ENCODE results near the gene PDIK1L.
A peak's percentile ranks its signal among the peaks of the same experiment; 100 is the strongest.

PDIK1L gene

DNA sequence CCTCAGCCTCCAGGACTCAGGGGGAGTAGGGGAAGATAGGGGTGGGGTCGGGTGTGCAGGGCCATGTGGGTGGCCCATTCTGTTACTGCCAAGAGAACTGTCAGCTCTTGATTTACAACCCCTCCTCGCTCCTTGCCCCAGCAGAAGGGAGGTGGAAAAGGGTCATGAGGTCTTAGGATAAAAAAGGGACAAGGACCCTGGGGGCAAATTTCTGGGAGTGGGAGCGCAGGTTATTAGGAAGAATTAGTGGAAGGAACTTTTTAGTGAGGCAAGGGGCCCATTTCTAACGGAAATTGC, 48.1 kb downstream of the PDIK1L start:
- peaks cover 17% of the 10 kb centered on the region for H3K4me1 Mint-ChIP-seq
- H3K36me3 Mint-ChIP-seq: no peaks in the 10 kb centered on the region
- peaks cover 94% of the 10 kb centered on the region for H3K27me3 Mint-ChIP-seq
- H3K4me3 Mint-ChIP-seq: no peak overlapping the region
- H3K9me3 Mint-ChIP-seq: no peaks in the 10 kb centered on the region
- H3K27ac Mint-ChIP-seq: no peak overlapping the region
- DNase-seq: no peak
- CTCF ChIA-PET: interaction anchor here (1.3 kb wide), 1 partner anchor 15 kb away, joined by 3 read pairs; no protein-coding TSS in a partner anchor

DNA sequence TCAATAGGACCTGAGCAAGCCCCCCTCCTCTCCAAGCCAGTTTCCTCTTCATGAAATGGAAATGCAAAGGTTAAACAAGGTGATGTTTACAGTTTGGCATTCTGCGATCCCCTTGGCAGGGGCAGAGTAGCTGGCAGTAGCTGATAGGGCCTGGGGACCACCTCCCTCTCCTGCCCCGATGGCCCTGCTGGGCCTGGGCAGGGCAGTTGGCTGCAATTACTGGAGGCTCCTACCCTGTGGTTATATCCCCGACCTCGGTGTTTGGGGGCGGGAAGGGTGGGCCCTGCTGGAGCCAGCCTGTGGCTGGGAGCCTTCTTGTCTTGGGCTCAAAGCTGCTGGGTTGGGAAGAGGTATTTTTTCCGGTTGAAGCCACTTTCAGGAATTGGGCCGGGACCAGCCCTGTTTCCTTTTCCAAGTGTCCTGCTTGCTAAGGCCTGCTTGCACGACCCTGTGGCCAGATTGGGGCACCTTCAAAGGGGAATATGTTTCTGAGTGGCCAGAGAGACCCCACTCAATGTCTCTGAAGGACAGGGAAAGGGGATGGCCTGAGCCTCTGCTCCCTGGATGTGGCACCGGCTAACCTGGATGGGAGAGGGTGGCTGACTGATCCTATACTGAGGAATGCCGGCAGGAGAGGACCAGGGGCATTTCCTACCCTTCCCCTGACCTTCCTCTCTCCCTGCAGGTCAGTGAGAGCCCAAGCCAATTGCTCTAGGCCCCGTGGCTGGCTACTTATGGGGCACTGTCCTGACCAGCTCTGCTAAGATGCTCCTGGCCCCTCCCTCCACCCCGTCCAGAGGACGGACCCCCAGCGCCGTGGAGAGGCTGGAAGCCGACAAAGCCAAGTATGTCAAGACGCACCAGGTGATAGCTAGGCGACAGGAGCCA, 49.1 kb downstream of the PDIK1L start:
- Mint-ChIP-seq H3K36me3 (no peaks in the 10 kb centered on the region), H3K27me3 (peaks cover 94% of the 10 kb centered on the region), H3K4me1 (peaks cover 27% of the 10 kb centered on the region), H3K4me3 (no peak overlapping the region), H3K9me3 (no peaks in the 10 kb centered on the region), H3K27ac (no peak overlapping the region)
- DNase-seq: no peak
- CTCF ChIA-PET: interaction anchor here (1.2 to 2.5 kb wide), 3 partner anchors 16 to 124 kb away, joined by 3 to 6 read pairs (median 3); no protein-coding TSS in a partner anchor

DNA sequence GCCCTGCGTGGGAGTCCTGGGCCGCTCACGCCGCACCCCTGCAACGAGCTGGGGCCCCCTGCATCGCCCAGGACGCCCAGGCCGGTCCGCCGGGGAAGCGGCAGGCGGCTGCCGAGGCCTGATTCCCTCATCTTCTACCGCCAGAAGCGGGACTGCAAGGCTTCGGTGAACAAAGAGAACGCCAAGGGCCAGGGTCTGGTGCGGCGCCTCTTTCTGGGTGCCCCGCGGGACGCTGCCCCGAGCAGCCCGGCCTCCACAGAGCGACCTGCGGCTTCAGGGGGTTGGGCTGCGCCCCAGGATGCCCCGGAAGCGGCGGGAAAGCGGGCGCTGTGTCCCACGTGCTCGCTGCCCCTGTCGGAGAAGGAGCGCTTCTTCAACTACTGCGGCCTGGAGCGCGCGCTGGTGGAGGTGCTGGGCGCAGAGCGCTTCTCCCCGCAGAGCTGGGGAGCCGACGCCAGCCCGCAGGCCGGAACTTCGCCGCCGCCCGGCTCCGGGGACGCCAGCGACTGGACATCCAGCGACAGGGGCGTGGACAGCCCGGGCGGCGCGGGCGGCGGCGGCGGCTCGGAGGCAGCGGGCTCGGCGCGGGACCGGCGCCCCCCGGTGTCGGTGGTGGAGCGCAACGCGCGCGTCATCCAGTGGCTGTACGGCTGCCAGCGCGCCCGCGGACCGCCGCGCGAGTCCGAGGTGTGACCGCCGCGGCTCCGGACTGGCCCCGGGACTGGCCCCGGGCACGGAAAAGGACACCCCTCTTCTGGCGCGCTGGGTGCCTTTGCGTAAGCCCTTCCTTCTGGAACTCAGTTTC, 50.0 kb downstream of the PDIK1L start:
- H3K36me3 Mint-ChIP-seq: no peaks in the 10 kb centered on the region
- DNase-seq: peak; percentile 69
- CTCF ChIA-PET: interaction anchor here (0.9 to 2.6 kb wide), 4 partner anchors 11 to 125 kb away, joined by 3 to 10 read pairs (median 4); no protein-coding TSS in a partner anchor
- H3K4me1 Mint-ChIP-seq: peaks cover 32% of the 10 kb centered on the region
- peaks cover 92% of the 10 kb centered on the region for H3K27me3 Mint-ChIP-seq
- H3K27ac Mint-ChIP-seq: no peak overlapping the region
- H3K9me3 Mint-ChIP-seq: no peaks in the 10 kb centered on the region
- peak overlapping the region; percentile 52 for H3K4me3 Mint-ChIP-seq

DNA sequence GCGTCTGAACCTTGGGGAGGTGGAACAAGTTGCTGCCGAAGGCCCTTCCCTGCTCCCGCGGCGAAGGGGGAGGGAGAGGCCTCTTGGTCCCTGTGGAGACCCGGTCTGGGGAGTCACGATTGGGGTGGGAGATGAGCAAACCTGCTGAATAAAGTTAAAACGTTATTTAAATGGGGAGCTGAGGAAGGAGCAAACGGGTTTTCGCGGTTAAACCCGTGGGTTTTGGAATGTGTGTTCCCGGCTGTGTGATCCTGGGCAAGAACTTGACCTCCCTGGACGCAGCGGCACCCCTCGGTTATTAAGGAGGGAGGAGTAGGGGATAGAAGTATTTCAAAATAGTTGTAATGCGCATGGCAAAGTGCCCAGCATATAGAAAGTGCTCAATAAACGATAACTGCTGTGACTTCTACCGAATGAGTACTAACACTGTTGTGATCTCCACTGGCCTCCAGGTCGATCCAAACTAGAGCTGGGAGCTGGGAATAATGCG, 50.6 kb downstream of the PDIK1L start:
- Mint-ChIP-seq H3K27me3 (peaks cover 86% of the 10 kb centered on the region), H3K36me3 (no peaks in the 10 kb centered on the region), H3K27ac (no peak overlapping the region), H3K4me1 (peaks cover 35% of the 10 kb centered on the region), H3K4me3 (peak overlapping the region; percentile 52), H3K9me3 (no peaks in the 10 kb centered on the region)
- DNase-seq: no peak
- CTCF ChIA-PET: interaction anchor here (0.9 to 2.6 kb wide), 3 partner anchors 10 to 126 kb away, joined by 3 to 10 read pairs (median 6); no protein-coding TSS in a partner anchor

DNA sequence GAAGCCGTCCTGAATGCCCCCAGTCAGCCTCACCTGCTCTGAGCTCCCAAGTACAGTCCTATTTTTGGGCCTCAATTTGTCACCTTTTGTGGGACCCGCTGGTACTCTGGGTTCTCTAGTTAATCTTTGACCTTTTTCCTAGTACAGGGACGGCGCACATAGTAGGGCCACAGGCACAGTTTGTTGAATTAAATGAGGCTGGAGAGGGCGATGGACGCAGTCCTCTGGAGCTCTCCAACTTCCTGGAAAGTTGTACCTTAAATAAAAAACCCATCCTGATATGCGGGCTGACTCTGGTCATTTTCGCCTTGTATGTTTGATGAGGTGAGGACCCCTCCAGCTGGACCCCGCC, 52.0 kb downstream of the PDIK1L start:
- Mint-ChIP-seq H3K4me1 (peaks cover 35% of the 10 kb centered on the region), H3K4me3 (peak overlapping the region; percentile 36), H3K27me3 (peaks cover 89% of the 10 kb centered on the region), H3K27ac (no peak overlapping the region), H3K9me3 (no peaks in the 10 kb centered on the region), H3K36me3 (no peaks in the 10 kb centered on the region)
- no peak for DNase-seq
- CTCF ChIA-PET: interaction anchor here (0.8 to 2.6 kb wide), 4 partner anchors 12 to 127 kb away, joined by 3 to 10 read pairs (median 4); no protein-coding TSS in a partner anchor

DNA sequence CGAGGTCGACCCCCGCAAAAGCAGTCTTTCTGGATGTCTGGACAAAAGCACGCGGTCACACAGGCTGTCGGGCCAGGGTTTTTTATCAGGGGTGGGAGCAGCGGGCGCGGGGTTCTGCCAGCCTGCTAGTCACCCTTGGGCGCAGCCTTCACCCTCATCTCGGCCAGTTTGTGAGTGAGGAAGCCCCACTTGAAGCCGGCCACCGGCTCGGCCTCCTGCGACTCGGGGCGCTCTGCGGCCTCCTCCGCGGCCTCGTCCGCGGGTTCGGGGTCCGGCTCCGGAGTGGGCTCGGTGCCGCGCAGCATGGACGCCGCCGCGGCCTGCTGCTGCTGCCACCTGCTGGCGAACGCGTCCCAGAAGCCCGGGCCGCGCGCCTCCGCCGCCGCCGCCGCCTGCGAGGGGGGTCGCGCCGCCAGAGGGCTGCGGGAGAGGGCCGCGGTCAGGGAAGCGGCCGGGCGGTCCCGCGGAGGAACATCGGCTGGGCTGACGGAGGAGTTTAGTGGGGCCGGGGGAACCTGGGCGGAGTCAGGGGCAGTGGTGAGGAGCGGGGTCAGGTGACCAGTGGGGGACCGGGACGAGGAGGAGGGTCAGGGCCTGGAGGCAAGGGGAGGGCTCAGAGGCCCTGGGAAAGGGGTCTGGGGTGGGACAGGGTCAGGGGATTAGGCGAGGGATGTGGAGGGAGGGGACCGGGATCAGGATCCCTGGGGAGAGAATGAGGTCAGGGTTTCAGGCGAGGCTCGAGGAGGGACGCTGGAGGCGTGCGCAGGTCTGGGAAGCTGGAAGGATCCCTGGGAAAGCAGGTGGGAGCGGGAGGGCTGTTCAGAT, 52.6 kb downstream of the PDIK1L start:
- peaks cover 37% of the 10 kb centered on the region for H3K4me1 Mint-ChIP-seq
- H3K4me3 Mint-ChIP-seq: peak overlapping the region; percentile 60
- CTCF ChIA-PET: interaction anchor here (0.8 to 2.6 kb wide), 7 partner anchors 8 to 128 kb away, joined by 3 to 10 read pairs (median 5); partner anchors contain the start of gene CEP85
- peak; percentile 59 for DNase-seq
- H3K9me3 Mint-ChIP-seq: no peaks in the 10 kb centered on the region
- H3K27me3 Mint-ChIP-seq: peaks cover 89% of the 10 kb centered on the region
- peak overlapping the region; percentile 55 for H3K27ac Mint-ChIP-seq
- no peaks in the 10 kb centered on the region for H3K36me3 Mint-ChIP-seq

DNA sequence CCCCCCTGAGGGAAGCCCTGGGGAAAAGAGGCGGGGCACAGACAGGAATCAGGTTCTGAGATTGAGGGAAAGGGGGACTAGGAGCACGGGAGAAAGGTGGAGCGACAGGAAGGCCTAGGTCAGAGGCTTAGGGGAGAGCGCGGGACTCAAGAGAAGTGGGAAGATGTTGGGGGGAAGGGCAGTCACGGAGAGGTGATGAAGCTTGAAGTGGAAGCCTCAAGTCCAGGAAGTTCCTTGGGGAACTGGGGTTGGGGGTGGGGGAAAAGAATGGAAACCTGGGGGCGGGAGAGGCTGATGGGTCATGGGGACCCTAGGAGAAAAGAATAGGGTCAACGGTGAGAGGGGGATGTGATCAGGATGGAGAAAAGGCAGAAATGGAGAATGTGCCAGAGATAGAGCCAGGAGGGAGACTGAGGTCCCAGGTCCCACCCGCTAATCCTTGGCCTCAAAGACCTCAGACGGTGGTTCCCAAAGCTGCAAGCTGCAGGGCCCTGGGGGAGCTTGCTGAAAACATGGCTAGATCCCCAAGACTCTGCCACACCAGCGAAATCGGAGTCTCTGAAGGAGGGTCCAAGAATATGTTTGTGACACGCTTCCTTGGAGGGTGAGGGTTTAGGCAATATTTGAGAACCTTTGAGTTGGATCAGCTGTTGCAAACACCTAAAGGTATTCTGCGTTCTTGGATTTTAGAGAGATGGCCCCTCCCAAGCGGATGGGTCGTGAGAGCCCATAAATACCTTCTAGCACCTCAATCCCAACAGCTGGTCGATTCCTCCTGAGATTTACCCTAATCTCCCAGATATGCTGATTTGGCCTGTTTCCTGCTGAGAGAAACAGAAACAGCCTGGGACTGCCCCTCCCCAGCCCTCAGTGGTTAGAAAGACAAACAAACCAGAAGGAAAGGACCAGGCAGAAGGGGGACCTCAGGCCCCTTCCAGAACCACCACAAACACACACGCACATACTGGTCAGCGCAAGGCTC, 53.5 kb downstream of the PDIK1L start:
- Mint-ChIP-seq H3K36me3 (no peaks in the 10 kb centered on the region), H3K4me3 (peak overlapping the region; percentile 60), H3K4me1 (peaks cover 41% of the 10 kb centered on the region), H3K27ac (no peak overlapping the region), H3K27me3 (peaks cover 80% of the 10 kb centered on the region), H3K9me3 (no peaks in the 10 kb centered on the region)
- no peak for DNase-seq
- CTCF ChIA-PET: interaction anchor here (0.9 to 2.6 kb wide), 6 partner anchors 9 to 129 kb away, joined by 3 to 7 read pairs (median 6); partner anchors contain the start of gene CEP85

DNA sequence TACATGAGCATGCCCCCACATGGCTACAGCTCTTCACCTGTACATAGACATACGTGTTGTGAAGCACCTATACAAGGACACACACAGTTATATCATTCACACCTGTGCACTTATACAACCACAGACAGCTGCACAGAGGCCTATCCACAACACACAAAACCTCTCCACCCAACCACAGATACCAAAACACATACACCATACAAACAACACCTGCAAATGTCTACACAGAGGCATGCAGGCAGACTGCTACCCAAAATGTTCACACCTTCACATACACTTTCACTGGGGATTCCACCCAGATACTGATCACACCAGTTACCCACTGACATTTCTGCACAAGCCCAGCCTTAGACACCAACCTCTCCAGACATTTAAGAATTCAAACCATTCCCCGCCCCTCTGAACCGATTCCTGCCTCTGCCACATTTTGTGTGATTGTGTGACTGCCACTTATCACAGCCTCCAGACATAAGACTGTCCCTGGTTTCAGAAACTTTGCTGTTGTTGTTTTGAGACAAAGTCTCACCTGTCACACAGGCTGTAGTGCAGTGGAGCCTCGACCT, 55.2 kb downstream of the PDIK1L start:
- H3K27me3 Mint-ChIP-seq: peaks cover 64% of the 10 kb centered on the region
- DNase-seq: no peak
- H3K4me1 Mint-ChIP-seq: peaks cover 54% of the 10 kb centered on the region
- no peaks in the 10 kb centered on the region for H3K36me3 Mint-ChIP-seq
- no peak overlapping the region for H3K4me3 Mint-ChIP-seq
- H3K27ac Mint-ChIP-seq: no peak overlapping the region
- CTCF ChIA-PET: interaction anchor here (2.6 to 3.8 kb wide), 2 partner anchors 65 to 67 kb away, joined by 7 to 36 read pairs; partner anchors contain the start of gene CEP85
- H3K9me3 Mint-ChIP-seq: no peaks in the 10 kb centered on the region

DNA sequence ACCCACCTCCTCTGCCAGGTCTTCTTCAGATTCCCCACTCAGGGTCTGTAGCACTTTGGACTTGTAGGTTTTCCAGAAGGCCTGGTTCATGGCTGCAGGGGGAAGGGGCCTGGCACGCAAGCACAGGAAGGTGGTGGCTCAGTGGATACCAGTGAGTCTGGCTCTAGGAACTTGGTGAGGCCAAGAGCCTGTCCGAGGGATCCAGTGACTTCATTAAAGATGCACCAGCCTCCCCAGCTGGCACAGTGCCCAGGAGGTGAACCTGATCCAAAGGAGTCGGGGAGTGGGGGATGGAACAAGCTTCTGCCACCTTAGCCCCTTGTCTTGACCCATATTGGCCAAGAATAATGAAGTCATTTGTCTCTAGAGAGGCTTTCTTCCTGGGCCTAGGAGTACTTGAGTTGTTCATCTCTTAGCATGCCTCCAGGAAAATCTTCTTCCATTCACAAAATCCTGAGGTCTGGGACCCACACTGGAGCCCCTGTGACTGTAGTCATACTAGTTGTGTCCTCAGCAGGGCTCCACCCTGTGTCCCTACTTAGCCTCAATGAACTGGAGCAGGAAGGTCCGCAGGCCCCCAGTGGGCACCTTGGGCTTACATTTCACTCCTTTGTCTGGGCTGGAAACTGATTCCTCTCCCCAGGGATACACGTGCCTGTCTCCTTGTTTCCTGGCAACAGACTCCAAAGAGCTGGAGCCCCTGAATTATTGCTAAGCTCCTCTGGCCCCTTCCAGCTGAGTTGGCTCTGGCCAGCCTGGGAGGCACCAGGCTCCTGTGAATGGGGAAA, 57.0 kb downstream of the PDIK1L start, which contains the start of gene C1orf232:
TSS of gene C1orf232 (minus strand) at position 554 of the 788 bp plus-strand sequence. CDS start at position 90, 464 bp downstream.
- Mint-ChIP-seq H3K4me1 (peaks cover 48% of the 10 kb centered on the region), H3K4me3 (peak within 1 kb of the TSS; percentile 85), H3K36me3 (no peaks in the 10 kb centered on the region), H3K9me3 (no peaks in the 10 kb centered on the region), H3K27me3 (peaks cover 47% of the 10 kb centered on the region), H3K27ac (peak within 1 kb of the TSS; percentile 84)
- CTCF ChIA-PET: interaction anchor here (1.3 to 3.8 kb wide), 7 partner anchors 19 to 249 kb away, joined by 4 to 36 read pairs (median 7); partner anchors contain the start of gene CEP85
- DNase-seq: no peak

DNA sequence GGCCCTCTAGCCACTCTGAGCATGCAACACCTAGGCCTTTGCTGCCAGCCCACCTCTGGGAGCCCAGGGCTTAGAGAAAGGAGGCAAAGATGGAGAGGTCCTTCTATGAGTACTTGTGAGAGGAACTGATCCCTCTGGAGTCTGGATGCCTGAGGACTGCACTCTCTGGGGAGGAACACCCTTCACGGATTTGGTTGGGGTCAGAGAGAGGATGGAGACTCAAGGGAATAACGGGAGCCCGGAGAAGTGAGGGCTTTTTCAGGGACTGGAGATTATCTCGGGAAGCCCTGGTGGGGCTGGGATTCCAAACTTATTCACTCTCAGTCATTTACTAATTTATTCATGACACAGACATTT, 57.6 kb downstream of the PDIK1L start:
- Mint-ChIP-seq H3K27me3 (peaks cover 41% of the 10 kb centered on the region), H3K27ac (no peak overlapping the region), H3K36me3 (no peaks in the 10 kb centered on the region), H3K4me1 (peaks cover 44% of the 10 kb centered on the region), H3K4me3 (peak overlapping the region; percentile 85), H3K9me3 (no peaks in the 10 kb centered on the region)
- no peak for DNase-seq
- CTCF ChIA-PET: interaction anchor here (0.6 to 3.8 kb wide), 23 partner anchors 10 to 319 kb away, joined by 3 to 36 read pairs (median 4); partner anchors contain the start of gene CEP85

DNA sequence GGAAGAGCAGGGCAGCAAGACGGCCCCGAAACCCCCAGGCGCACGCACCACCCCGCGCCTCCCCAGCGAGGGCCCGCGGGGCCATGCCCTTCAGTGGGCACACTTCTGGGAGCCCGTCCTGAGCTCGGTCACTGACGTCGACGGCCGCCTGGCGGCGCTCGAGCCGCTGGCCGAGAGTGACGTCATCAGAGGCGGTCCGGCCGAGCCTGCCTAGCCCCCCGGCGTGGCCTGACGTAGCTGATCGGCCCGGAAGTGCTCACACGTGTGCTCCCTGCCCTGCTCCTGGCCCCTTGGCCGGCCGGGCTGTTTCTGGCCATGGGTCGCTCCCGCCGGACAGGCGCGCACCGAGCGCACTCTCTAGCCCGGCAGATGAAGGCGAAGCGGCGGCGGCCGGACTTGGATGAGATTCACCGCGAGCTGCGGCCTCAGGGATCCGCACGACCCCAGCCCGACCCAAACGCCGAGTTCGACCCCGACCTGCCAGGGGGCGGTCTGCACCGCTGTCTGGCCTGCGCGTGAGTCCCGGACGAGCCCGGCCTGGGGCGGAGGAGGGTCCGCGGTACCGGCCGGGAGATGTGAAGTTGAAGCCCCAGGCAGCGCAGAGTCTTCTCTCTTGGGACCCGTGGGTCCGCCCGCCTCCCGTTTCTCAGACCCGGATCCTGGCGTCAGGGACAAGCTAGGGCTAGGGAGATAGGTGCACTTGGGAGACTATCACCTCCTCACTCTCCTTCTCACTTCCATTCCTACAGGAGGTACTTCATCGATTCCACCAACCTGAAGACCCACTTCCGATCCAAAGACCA, 58.2 kb downstream of the PDIK1L start, which contains the start of gene ZNF593:
TSS of gene ZNF593 (plus strand) at position 240 of the 803 bp plus-strand sequence. CDS start at position 316, 76 bp downstream.
- Mint-ChIP-seq H3K4me3 (peak within 1 kb of the TSS; percentile 85), H3K27me3 (peaks cover 35% of the 10 kb centered on the region), H3K4me1 (peaks cover 39% of the 10 kb centered on the region), H3K9me3 (no peaks in the 10 kb centered on the region), H3K36me3 (no peaks in the 10 kb centered on the region), H3K27ac (peak within 1 kb of the TSS; percentile 84)
- peak; percentile 89 for DNase-seq
- CTCF ChIA-PET: interaction anchor here (0.6 to 3.8 kb wide), 30 partner anchors 9 to 320 kb away, joined by 3 to 36 read pairs (median 4); partner anchors contain the start of genes CD52 and CEP85
